Astrocyte of the spinal cord (primary cell): ENCODE results near the gene TBX10.

ENCODE experiments used
- DNase-seq: peaks from one replicate; pipeline ENCODE4 v3.0.0; 2011; ENCODE audit warnings: low read depth, low spot score
- H3K4me3 ChIP-seq: 2 replicates; pipeline ENCODE4 v1.5.1; 2011; ENCODE audit warnings: low read depth, mild to moderate bottlenecking, low read length, moderate library complexity
- CTCF ChIP-seq: IDR thresholded peaks from 2 replicates; pipeline ENCODE4 v1.5.1; 2012; ENCODE audit warnings: low read depth, mild to moderate bottlenecking, low read length, inconsistent platforms
- in situ Hi-C: cut with HindIII; loops from 2 replicates; pipeline ENCODE4 v1.10.0; 2017; ENCODE audit warnings: low sequenced_read_pairs

Gene TBX10

GRCh38 chr11:67667490-67668191, 28.1 kb upstream of the TBX10 start:
- no peak for DNase-seq
- TF ChIP-seq CTCF, result no peak
- in situ Hi-C loops, result no loop called here
- H3K4me3 ChIP-seq, result no peak overlapping the region

- DNase-seq, result no peak
- no peak overlapping the region for H3K4me3 ChIP-seq
- in situ Hi-C loops, result no loop called here
- no peak for TF ChIP-seq CTCF
Measured at GRCh38 chr11:67666676-67667489, 27.3 kb upstream of the TBX10 start.

- TF ChIP-seq CTCF, result no peak
- H3K4me3 ChIP-seq, result no peak overlapping the region
- in situ Hi-C loops, result no loop called here
- no peak for DNase-seq
Measured at GRCh38 chr11:67666303-67666645, 26.7 kb upstream of the TBX10 start.

GRCh38 chr11:67665541-67666302, 26.2 kb upstream of the TBX10 start:
- TF ChIP-seq CTCF, result no peak
- in situ Hi-C loops, result no loop called here
- no peak for DNase-seq
- H3K4me3 ChIP-seq, result no peak overlapping the region

GRCh38 chr11:67664696-67665540, 25.4 kb upstream of the TBX10 start:
- DNase-seq, result no peak
- in situ Hi-C loops, result no loop called here
- no peak for TF ChIP-seq CTCF
- H3K4me3 ChIP-seq, result no peak overlapping the region

- TF ChIP-seq CTCF, result no peak
- DNase-seq, result no peak
- H3K4me3 ChIP-seq, result no peak overlapping the region
- in situ Hi-C loops, result no loop called here
Measured at GRCh38 chr11:67664213-67664585, 24.6 kb upstream of the TBX10 start.
